NB4 (cell line): ENCODE results near the gene NTN4.

ENCODE experiments used
- POLR2A ChIP-seq: IDR thresholded peaks from 2 replicates; pipeline ENCODE4 v1.6.1; 2011; ENCODE audit warnings: mild to moderate bottlenecking; ENCODE audit not compliant: insufficient read length; ENCODE audit errors: extremely low read depth
- TF ChIP-seq, protein P1 (sequence below): IDR thresholded peaks from one replicate; pipeline ENCODE4 v1.5.1; 2012; ENCODE audit warnings: low read depth, low read length

DNA sequence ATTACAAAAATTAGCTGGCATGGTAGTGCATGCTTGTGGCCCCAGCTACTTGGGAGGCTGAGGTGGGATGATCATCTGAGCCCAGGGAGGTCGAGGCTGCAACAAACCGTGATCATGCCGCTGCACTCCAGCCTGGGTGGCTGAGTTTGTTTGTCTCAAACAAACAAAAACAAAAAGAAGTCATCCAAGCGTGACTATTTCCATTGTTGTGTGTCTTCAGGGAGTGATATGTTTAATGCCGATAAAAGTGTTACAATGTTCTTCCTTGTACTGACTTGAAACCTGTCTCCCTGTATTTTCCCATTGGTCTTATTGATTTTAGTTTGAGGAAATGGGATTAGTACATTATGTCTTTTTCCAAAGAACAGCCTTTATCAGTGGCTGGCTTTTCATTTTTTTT lies 163.7 kb downstream of the NTN4 start:
- TF ChIP-seq, protein P1, sequence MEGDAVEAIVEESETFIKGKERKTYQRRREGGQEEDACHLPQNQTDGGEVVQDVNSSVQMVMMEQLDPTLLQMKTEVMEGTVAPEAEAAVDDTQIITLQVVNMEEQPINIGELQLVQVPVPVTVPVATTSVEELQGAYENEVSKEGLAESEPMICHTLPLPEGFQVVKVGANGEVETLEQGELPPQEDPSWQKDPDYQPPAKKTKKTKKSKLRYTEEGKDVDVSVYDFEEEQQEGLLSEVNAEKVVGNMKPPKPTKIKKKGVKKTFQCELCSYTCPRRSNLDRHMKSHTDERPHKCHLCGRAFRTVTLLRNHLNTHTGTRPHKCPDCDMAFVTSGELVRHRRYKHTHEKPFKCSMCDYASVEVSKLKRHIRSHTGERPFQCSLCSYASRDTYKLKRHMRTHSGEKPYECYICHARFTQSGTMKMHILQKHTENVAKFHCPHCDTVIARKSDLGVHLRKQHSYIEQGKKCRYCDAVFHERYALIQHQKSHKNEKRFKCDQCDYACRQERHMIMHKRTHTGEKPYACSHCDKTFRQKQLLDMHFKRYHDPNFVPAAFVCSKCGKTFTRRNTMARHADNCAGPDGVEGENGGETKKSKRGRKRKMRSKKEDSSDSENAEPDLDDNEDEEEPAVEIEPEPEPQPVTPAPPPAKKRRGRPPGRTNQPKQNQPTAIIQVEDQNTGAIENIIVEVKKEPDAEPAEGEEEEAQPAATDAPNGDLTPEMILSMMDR, result no peak
- TF ChIP-seq POLR2A, result no peak
